Right renal pelvis (tissue), 4 donors: ENCODE results near the gene COL7A1. TPM values are rescaled to one million over a fixed set of nuclear protein-coding genes. Genes with fewer than 3 reads are reported as not detected.

Experiments
- DNase-seq, 4 donors: peaks; one replicate each; pipeline ENCODE4 v3.0.0-alpha.2; 2013; ENCODE audit warnings: low read depth in 4 of 4, low spot score in 3 of 4, missing footprints in 1 of 4
- polyA plus RNA-seq, 4 donors: library from polyadenylated mRNA; unstranded; fragments of 120-200 nt; gene quantifications; one replicate each; pipeline ENCODE4 v1.2.1, GENCODE V29; 2013; ENCODE audit not compliant: insufficient read length in 4 of 4

The COL7A1 gene
- polyA plus RNA-seq, result 10 to 100 TPM; 17.3 to 18.3 (median 17.8) TPM

DNA sequence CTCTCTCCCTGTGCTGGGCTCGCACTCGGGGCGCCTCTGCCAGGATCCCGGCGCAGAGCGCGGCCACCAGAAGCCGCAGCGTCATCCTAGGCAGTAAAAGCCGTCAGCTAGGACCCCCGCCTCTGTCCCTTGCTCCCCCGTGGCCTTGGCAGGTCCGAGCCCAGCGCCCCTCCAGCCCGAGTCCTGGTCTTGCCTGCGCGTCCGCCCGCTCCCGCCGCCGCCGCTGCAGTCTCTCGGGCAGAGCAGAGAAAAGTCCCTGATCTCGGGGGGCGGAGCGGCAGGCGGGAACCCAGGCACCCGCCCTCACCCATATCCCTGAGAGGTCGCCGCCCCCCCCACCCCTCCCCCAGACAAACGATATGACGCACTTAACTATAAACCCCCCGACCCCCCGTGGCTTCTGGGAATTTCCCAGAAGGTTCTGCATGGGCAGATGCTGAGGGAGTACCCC, at the start of gene COL7A1:
COL7A1 (minus strand) TSS at position 255 of the 451 bp plus-strand sequence; CDS start at position 85, 170 bp downstream.
- DNase-seq, result no peak

DNA sequence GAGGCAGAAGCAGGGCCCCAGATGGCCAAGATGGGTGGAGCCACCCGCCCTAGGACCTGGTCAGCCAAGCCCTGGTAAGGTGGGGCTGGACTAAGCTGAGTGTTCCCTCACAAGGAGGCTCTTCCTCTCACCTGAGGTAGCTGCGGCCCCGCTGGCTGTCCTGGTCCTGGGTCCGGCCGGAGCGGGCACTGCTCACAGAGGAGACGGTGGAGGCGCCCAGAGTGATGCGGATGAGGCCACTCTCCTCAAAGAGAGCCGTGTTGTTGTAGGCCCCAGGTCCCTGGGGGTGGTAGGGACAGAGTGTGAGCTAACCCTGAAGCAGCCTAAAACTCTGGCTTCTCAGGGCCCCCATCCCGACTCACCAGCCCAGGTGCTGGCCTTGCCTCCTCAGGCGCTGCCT, 47.5 kb upstream of the COL7A1 start:
- DNase-seq, result no peak

DNA sequence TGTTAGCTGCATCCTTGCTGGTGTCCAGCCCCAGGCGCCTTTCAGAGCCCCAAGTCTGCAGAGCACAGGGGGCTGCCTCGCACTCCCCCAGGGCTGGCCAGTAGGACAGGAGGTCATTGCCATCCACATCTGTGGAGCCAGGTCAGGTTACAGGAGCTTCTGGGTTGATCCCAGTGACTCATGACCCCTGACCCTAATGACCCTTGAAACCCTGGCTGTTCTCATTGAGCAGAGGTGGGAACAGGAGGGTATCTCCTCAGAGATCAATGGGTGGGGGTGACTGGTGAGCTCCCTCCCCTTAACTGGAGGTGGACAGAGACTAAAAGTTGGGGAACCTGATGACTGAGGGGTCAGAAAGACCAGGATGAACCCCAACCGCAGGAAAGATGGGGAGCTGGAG, 46.3 kb upstream of the COL7A1 start:
- DNase-seq, result no peak

DNA sequence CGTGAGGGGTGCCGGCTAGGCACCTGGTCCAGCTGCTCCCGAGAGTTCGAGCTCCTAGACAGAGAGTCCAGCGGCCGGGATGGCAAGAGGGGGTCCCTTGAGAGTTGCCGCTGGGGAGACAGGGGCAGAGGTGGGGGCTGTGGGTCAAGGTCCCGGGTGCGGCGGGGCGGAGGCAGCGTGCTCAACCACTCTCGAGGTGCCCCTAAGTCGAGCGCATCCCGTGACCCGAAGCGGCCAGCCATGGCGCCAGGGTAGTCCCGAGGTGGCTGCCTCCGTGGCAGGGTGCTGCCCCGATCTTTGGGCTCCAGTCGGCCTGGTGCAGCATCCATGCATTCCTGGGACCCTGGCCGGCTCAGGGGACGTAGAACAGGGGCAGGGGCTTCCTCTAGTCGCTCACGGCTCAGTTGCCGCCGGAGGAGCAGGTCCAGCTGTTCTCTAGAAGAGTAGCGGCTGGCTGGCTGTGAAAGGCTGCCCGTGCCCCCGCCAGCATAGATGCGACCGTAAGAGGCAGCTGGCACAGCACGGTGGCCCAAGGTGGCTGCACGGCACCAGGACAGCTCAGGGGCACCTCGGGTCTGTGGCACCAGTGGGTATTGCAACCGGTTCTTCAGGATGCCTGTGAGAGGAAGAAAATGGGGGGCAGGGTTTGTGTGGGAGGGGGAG, 44.9 kb upstream of the COL7A1 start:
- no peak for DNase-seq

DNA sequence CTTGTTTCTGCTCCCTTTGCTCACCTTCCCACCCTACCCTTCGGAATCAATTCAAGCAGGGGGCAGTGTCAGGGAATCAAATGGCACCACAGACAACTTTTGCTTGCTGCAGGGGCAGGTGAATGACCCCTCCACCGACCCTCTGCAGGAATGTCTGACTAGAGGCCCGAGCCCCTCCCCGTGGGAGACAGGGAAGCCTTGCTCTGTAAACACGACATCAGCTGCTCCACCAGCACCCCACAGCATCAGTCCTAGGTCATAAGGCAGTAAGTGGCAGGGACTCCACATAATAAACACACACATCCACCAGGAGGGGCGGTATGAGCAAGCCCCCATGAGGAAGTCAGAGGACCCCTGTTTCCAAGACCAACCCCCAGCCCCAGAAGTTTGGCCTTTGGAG, 42.2 kb upstream of the COL7A1 start:
- no peak for DNase-seq

DNA sequence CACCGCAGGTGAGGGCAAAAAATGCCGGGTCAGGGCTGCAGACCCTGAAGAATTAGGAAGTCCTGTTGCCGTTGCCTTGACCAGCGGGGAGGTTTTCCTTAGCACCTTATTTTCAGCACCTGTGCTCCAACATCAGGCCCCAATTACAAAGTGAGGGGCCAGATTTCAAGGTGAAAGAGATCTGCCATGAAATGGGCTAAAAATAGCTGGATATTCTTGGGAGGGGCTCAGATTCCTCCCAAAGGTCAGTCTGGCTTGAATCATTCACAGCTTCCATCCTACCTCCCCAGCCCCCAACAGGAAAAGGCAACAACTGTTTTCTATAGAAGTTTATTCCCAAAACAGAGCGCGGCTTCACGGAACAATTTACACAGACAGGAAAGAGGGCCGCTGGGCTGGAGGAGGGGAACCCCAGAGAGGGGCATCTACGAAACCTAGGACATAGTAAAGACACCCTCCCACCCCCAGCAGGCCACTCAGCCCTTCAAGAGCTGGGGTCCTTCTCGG, 41.1 kb upstream of the COL7A1 start:
- DNase-seq, result no peak

DNA sequence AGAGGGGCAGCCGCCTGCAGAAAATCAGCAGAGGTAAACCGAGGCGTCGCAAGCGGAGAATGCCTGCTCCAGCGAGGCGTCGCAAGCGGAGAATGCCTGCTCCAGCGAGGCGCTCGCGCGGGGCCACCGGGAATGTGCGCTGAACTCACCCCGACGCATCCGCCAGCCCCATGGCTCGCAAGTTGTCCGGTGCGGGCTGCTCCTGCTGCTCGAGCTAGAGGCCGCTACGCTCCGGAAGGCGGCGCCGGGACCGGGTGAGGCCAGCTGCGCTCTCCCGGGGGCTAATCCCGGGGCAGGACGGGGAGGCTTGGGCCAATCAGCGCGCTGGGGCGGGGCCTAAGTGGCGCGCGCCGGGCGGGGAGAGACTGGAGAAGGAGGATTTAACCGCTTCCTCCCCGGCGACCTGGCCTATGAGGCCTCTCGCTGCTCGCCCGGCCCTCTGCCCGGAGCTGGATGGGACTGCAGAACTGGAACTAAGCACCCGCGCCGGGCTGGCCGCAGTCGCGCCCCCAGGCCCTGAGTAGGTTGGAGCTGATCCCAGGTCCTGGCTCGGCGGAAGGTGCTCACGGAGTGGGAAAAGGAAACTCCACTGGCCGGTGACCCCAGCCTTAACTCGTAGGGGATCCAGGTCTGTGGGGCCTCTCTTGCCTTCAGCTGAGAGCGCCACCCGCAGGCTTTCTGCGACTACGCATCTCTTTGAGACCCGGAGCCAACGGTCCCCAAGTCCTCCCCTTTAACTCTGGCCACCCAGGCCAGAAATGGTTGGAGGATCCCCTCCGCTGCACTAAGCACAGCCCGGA, 40.3 kb upstream of the COL7A1 start, which contains the start of gene SLC26A6:
SLC26A6 (minus strand) TSS at position 240 of the 800 bp plus-strand sequence; CDS start at position 172, 68 bp downstream.
- peak; percentile 86 to 94 (median 92) for DNase-seq

DNA sequence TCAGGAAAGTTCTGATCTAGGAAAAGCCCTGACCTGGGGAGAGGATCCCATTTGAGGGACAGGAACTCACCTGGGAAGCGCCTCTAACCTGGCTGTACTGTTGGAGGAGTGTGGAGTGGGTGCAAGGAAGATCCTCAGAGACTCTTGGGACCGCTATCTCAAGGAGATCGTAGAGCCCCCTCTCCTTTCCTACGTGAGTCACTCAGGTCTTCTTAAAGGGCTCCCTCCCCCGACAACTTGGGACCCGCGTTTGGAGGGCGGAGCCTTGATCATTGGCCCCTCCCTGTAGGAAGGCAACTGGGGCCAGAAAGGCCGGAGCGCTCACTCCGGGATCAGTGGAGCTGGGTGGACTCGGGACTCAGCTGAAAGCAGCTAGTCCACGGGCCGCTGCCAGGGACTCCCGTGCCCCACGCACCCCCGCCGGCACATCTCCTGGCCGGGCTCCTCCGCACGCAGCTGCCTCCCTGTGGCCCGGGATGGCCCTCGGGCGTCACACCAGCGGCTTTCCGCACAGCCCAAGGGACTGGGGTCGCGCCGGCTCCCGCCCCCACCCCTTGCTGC, 39.6 kb upstream of the COL7A1 start:
- no peak for DNase-seq

DNA sequence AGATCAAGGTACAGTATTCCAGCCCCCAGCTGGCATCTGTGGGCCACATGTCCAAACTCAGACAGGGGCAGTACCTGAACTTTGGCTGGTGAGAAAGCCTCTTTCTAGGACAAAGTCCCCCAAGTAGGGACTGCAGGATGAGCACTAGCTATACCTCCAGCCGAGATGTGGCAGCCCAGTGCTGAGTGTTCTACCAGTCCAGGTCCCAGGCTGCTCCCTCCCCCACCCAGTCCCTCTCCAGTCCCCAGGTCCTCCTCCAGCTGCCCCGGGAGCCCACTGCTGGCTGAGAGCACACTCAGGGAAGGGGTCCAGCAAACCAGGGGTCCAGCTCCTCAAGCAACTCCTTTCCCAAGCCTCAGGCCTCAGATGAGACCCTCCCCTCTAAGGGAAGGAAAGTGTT, 38.6 kb upstream of the COL7A1 start:
- DNase-seq, result no peak

DNA sequence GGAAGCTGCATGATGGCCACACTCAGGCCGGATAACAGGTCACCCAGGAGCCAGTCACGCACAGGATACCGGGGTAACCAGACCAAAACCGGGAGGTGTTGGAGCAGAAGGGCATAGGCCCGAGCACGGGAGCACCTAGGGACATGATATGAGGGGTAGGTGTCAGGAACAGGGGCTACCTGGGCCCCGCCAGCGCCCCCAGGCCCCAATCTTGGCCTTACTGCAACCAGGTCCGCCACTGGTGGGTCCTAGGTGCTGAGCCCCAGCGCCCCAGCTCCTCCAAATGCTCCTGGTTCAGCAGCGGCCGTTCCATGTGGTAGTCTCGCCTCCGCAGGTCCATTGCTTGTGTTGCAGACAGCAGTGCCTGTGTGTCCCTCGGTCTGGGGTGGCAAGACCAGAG, 38.1 kb upstream of the COL7A1 start:
- no peak for DNase-seq

DNA sequence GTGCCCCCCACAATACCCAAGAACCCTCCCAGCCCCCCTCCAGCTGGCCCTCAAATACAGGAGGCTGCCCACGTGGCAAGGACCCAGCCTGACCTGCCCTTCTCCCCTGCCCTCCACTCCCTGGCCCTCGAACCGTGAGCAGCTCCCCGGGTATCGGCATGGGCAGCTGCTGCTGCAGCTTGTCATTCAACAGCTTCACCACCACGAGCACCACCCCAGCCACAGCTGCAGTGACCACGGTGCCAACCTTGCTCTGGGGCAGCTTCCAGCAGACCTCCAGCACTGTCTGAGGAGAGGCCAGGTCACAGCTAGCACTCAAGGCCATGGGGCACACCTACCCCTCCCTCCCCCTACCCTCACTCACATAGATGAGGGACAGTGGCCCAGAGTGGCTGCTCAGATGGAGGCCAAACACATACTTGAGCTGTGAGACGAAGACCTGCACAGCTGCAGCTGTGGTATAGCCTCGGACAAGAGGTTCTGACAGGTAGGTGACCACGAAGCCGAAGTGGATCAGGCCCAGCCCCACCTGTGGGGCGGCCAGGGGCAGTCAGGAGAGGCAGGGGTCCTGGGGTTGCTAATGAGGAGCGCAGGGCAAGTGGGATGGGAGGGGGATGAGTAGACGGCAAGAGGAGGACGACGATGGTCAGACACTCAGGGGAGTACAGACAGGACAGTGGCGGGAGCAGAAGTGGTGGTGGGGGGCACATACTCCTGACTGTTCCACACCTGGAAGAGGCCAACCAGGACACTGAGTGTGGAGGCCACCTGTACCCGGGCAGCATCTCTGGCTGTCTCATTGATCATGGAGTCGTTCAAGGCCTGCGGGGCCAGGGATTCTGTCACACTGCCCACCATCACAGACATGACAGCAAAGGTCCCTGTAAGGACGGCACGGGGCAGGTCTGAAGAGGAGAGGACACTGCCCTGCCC, 36.7 kb upstream of the COL7A1 start:
- DNase-seq, result no peak

DNA sequence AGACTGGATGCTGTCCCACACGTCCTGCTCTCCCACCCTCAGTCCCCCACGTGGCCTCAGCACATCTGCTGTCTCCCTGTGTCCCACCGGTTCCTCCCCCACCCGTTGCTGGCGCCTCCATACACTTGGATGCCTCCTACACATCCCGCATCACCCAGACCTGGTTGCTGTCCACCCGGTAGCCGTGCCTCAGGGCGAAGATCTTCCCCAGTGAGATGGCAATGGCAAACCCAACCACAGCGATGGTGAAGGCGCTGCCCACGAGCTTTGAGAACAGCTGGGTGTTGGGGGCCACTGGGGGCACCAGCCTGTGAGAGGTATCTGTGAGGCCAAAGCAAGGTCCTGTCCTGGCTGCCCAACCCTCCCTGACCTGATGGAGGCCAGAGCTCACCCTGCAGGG, 35.7 kb upstream of the COL7A1 start:
- no peak for DNase-seq

DNA sequence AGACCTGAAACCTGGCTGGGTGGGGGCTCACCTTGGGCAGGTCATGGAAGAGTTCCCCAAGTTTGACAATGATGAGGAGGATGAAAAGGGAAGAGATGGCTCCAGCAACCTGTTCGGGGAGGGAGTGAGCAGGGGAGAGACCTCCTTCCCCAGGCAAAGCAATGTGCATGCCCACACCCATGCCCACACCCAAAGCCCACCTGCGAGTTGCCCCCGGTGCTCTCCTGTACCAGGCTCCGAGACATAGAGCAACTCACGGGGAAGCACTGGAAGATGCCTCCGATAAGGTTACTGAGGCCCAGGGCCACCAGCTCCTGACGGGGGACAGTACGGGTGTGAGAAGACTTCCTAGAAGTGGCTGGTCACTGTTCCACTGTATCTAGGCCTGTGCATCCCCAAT, 35.3 kb upstream of the COL7A1 start:
- no peak for DNase-seq

DNA sequence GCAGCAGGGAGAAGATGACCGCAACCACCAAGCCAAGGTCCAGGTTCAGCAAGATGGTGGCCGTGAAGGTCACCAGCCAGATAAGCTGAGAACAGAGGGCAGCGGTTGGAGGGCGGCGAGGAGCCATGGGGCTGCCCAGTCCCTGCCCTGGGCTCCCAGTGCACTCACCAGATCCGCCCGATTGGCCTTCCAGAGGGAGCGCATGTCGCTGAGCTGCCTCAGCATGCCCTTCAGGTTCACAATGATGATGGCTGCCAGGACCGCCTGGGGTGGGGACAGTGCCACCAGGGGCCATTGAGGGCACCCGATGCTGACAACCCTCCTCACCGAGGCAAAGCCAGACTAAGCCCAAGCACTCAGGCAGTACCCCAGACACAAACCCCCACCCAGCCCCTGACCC, 34.8 kb upstream of the COL7A1 start:
- no peak for DNase-seq

DNA sequence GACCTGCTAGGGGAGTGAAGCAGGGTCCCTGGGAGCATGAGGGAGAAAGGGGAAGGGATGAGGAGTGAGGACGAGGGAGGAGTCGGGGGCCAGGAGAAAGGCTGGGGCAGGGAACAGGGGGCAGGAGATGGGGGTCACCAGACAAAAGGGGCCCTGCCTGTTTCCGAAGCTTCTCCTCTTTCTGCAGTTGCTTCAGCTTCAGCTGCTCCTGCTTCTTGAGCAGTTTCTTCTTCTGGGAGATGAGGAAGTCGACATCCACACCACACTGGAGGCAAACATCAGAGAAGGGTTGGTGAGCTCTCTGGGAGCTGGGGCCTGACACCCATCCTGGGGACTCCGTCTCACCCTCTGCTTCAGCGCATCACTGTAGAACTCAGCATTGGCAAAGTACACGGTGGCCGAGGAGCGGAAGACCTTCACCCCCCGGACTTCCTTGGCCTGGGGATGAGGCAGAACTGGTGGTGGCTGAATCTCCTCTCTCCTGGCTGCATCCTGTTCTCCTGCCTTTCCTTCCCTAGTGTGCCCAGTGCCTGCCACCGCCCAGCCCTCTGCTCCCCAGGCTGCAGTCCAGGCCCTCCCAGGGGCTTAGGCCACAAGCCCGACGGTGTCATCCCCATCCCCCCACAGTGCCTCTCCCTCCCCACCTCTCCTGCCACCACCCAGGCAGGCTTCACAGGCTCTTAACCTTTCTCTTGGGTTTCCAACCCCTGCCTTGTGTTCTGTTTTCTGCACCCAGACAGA, 33.3 kb upstream of the COL7A1 start:
- no peak for DNase-seq

DNA sequence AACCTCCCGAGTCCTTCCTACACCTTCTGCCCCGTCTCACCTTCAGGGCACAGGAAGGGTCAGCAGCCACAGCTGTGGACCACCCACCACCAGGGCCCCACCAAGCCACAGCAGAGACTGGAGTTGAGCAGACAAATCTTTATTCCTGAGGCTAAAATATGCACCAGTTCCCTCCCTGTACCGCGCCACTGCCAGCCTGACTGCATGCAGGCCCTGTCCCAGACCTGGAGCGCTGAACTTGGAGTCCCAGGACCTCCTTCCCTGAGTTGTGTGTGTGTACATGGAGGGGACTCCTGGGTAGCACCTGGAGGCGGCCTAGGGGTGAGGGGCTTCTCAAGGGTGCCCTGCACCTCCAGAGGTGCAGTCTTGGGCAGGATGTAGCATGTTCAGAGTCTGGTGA, 30.5 kb upstream of the COL7A1 start:
- DNase-seq, result no peak

DNA sequence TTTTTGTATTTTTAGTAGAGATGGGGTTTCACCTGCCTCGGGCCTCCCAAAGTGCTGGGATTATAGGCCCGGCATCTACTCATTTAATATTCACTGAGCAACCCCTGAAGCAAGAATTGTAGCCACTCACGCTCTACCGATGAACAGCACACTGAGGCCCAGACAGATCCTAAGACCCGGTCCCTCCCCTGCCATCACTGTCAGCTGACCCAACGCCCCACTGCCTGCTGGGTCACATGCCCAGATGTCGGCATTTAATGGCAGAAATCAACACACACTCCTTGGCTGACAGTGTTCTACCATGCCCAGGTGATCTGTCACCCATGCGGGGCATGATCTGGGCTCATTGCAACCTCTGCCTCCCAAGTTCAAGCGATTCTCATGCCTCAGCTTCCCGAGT, 29.6 kb upstream of the COL7A1 start:
- no peak for DNase-seq

DNA sequence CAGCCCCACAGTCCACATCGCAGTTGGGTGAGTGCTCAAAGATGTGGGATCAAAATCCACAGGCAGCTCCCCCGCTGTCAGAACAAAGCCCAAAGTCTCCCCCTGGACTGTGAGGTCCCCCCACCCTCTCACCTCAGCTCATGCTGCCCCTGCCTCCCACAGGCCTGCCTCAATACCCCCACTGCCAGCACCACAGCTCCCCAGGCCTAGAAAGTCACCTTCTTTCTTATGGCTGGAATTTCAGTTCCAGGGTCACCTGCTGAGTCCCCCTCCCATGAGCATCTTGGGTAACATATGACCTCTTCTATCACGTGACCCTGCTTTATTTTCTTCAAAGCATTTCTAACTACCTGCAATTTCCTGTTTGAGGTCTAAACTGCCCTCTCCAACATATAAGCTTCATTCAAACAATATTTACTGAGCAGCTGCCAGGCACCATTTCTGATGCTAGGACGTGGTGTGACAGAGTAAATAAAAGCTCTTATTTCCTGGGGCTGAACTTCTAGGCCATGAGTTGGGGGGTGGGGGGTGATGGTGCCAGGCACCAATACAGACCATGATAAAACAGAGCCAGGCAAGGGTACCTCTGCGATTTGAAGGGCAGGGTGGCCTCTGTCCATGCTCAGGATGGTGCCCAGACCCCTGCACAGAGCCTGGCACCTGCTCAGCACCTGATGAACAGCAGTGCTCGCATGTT, 28.9 kb upstream of the COL7A1 start:
- no peak for DNase-seq

DNA sequence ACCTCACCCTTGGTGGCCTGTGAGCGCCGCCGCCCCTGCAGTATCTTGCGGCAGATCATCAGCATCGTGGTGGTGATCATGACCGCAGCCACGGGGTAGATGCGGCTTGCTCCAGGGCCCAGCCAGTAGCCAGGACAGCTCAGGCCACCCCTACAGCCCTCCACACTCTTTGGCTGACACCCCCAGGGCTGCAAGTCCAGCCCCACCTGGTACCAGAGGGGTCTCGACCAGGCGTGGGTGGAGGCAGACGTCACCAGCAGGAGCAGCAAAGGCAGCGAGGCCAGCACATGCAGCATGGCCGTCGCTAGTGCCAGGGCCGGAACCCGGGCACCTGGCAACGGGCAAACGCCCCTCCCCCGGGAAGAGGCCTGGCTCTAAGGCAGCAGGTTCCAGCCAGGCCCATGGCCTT, 26.3 kb upstream of the COL7A1 start, which contains the start of gene TMEM89:
TMEM89 (minus strand) TSS at position 309 of the 409 bp plus-strand sequence; CDS start at position 296, 13 bp downstream.
- no peak for DNase-seq
